Pancreas (tissue), 10 donors: ENCODE measurements around the gene ISOC2. TPM values are rescaled to one million over a fixed set of nuclear protein-coding genes. Genes with fewer than 3 reads are reported as not detected.
A peak's percentile ranks its signal among the peaks of the same experiment; 100 is the strongest.

Experiments used
- ATAC-seq, 4 donors: fragments of 200-7000 bp; cut with Tn5 transposase; one replicate each; pipeline versions ENCODE4 v1.8.0 to v1.9.1; 2020; ENCODE audit warnings: mild to moderate bottlenecking in 4 of 4, moderate library complexity in 4 of 4
- DNase-seq, 6 donors: peaks; one replicate each; pipeline ENCODE4 v3.0.0-alpha.2; 2020
- FAIRE-seq: peaks from 2 replicates; lab custom pipeline; 2012; peaks lifted over from hg19 to GRCh38; lab: Jason Lieb, UNC
- H3K27ac ChIP-seq, 4 donors: fragments of 200-600 bp; sonication (generic); 1 replicate in 3 of 4; 2 replicates in 1 of 4; pipeline versions ENCODE4 v1.5.0 to v1.8.0; 2020
- H3K27me3 ChIP-seq, 4 donors: fragments of 200-600 bp; one replicate each; pipeline ENCODE4 v1.8.0; 2021
- H3K36me3 ChIP-seq, 3 donors: fragments of 200-600 bp; sonication (generic) in 1 of 3; one replicate each; pipeline versions ENCODE4 v1.5.0 to v1.8.0; 2020 to 2021
- H3K4me1 ChIP-seq, 3 donors: fragments of 200-600 bp; one replicate each; pipeline ENCODE4 v1.8.0; 2021
- H3K4me3 ChIP-seq, 4 donors: fragments of 200-600 bp; sonication (generic) in 2 of 4; one replicate each; pipeline versions ENCODE4 v1.5.0 to v1.8.0; 2020 to 2021
- H3K9me3 ChIP-seq, 4 donors: fragments of 200-600 bp; one replicate each; pipeline ENCODE4 v1.8.0; 2021
- CTCF ChIP-seq, 4 donors: fragments of 200-600 bp; sonication (generic) in 3 of 4; IDR thresholded peaks; one replicate each; pipeline versions ENCODE4 v1.5.0 to v1.8.0; 2021; ENCODE audit warnings: antibody characterized with exemption in 4 of 4
- WGBS, 2 donors: extraction: QIAGEN DNeasy Blood & Tissue Kit; methylation state at CpG; one replicate each; pipeline ENCODE4 v1.1.7; 2013; 5-methylcytosine and 5-hydroxymethylcytosine counted together
- intact Hi-C, 3 donors: fragments of 100-400 bp; cut with DNase I; formaldehyde crosslinking; loops; one replicate each; pipeline versions ENCODE4 v1.11.1 to v1.14.2; 2022
- polyA plus RNA-seq, 2 donors: library from polyadenylated mRNA; stranded (reverse); fragments of 200-250 nt; gene quantifications; one replicate each; pipeline ENCODE4 v1.2.3, GENCODE V29; 2013
- total RNA-seq, 6 donors: library from RNA; stranded (reverse); fragmentation: NEBNext Ultra II Directional in 4 of 6; extraction: Animal tissue kit (Norgen Biotek cat#: 25700) in 4 of 6; gene quantifications; one replicate each; pipeline versions ENCODE4 v1.2.1 to v1.2.4, GENCODE V29; 2021 to 2023
- donor health status: healthy with polysubstance abuse.
- donor health status: DM: no; HTN: no; CAD: no; lungs with moderate emphysema.
- donor health status: DM: no; HTN: no; CAD: no.
- donor health status: control.
- donor health status: control.
- donor health status: Bipolar disorder and iron deficiency.
- donor health status: DM: yes; HTN: yes; CAD: no.
- donor health status: DM: no; HTN: no; CAD: no.
- donor health status: DM: no; HTN: no; CAD: no.
- donor health status: DM: yes; HTN: yes; CAD: no.

The ISOC2 gene
- total and polyA plus RNA-seq, 8 donors = 13.0 to 43.9 (median 21.8) TPM

- 92 to 93% methylated on average over 46 to 52 of the region's 52 CpGs for WGBS, 2 donors
- no peak for TF ChIP-seq CTCF (IDR thresholded peaks at IDR 0.05)
- H3K4me3 ChIP-seq = no peak overlapping the region
- no peaks in the 10 kb centered on the region for H3K9me3 ChIP-seq
- H3K27me3 ChIP-seq = no peaks in the 10 kb centered on the region
- ATAC-seq = no peak
- intact Hi-C loops = no loop called here
- peak in 3 of 6 donors; percentile 45 to 74 (median 53) for DNase-seq
- no peak for FAIRE-seq
- peaks cover 0 to 6% (median 0%) of the 10 kb centered on the region in 3 donors for H3K36me3 ChIP-seq
- no peak overlapping the region for H3K27ac ChIP-seq
- H3K4me1 ChIP-seq = peaks cover 18 to 26% (median 23%) of the 10 kb centered on the region in 3 donors
Observed at GRCh38 chr19:55481148-55481793, 19.8 kb upstream of the ISOC2 start.

GRCh38 chr19:55479451-55480230 lies 18.2 kb upstream of the ISOC2 start:
- 25 to 32% methylated on average over 14 to 15 of the region's 15 CpGs for WGBS, 2 donors
- Histone ChIP-seq H3K27ac (peak overlapping the region; percentile 47 to 55 (median 50)), H3K4me1 (peaks cover 16 to 26% (median 22%) of the 10 kb centered on the region in 3 donors), H3K9me3 (no peaks in the 10 kb centered on the region), H3K36me3 (peaks cover 0 to 6% (median 0%) of the 10 kb centered on the region in 3 donors), H3K4me3 (no peak overlapping the region), H3K27me3 (no peaks in the 10 kb centered on the region)
- TF ChIP-seq CTCF (IDR thresholded peaks at IDR 0.05) = no peak
- ATAC-seq = peak in 3 of 4 donors; percentile 17 to 39 (median 26)
- intact Hi-C loops = no loop called here
- FAIRE-seq = no peak
- DNase-seq = peak in 5 of 6 donors; percentile 60 to 71 (median 67)

- Histone ChIP-seq H3K27me3 (no peaks in the 10 kb centered on the region), H3K4me3 (no peak overlapping the region), H3K27ac (peak overlapping the region; percentile 47 to 55 (median 50)), H3K9me3 (no peaks in the 10 kb centered on the region), H3K4me1 (peaks cover 10 to 20% (median 19%) of the 10 kb centered on the region in 3 donors), H3K36me3 (peaks cover 0 to 6% (median 0%) of the 10 kb centered on the region in 3 donors)
- FAIRE-seq (no peak), ATAC-seq (no peak), DNase-seq (peak in 3 of 6 donors; percentile 41 to 64 (median 54))
- intact Hi-C loops = no loop called here
- no peak for TF ChIP-seq CTCF (IDR thresholded peaks at IDR 0.05)
- 78 to 79% methylated on average over 17 of the region's 17 CpGs for WGBS, 2 donors
Observed at GRCh38 chr19:55479045-55479444, 17.6 kb upstream of the ISOC2 start.

GRCh38 chr19:55478364-55478763 lies 16.9 kb upstream of the ISOC2 start:
- intact Hi-C loops = no loop called here
- no peak for FAIRE-seq

More at GRCh38 chr19:55478364-55478763, 16.9 kb upstream of the ISOC2 start:
- Histone ChIP-seq H3K4me1 (peaks cover 9 to 19% (median 19%) of the 10 kb centered on the region in 3 donors), H3K9me3 (no peaks in the 10 kb centered on the region), H3K36me3 (peaks cover 0 to 6% (median 0%) of the 10 kb centered on the region in 3 donors), H3K27ac (peak overlapping the region in 3 of 4 donors; percentile 2 to 55 (median 48)), H3K4me3 (no peak overlapping the region), H3K27me3 (no peaks in the 10 kb centered on the region)
- 86 to 91% methylated on average over 12 of the region's 12 CpGs for WGBS, 2 donors
- no peak for TF ChIP-seq CTCF (IDR thresholded peaks at IDR 0.05)
- no peak for ATAC-seq
- peak in 1 of 6 donors; percentile 64 for DNase-seq
